K562 (cell line): ENCODE data around the gene SCN2B. TPM values are rescaled to one million over a fixed set of nuclear protein-coding genes. Genes with fewer than 3 reads are reported as not detected.

Source experiments
- ATAC-seq: fragments of 200-7000 bp; cut with Tn5 transposase; 3 replicates; pipeline ENCODE4 v1.9.1; 2020; ENCODE audit warnings: moderate library complexity
- BruUV-seq: library from RNA; stranded (reverse); fragments of 400-500 nt; replicated peaks from 2 replicates; lab custom pipeline; 2021; lab: Mats Ljungman, UMichigan
- CTCF ChIA-PET: fragments of 300-600 bp; formaldehyde crosslinking; extraction: SDS; loops from one replicate; lab custom pipeline; 2021; ENCODE audit warnings: low intra/inter-chr PET ratio; lab: Yijun Ruan, JAX
- POLR2A ChIA-PET: fragments of 300-600, 350-650 bp; sonication (Branson Sonifier 250); formaldehyde crosslinking; extraction: SDS; loops from one replicate; lab custom pipeline; 2021; ENCODE audit warnings: antibody characterized with exemption, inconsistent platforms; lab: Yijun Ruan, JAX
- DNase-seq, 4 experiments: peaks; one replicate each; pipeline versions ENCODE4 v3.0.0 to v3.0.0-alpha.2; 2011 to 2018; ENCODE audit warnings: low spot score in 3 of 4, mixed read lengths in 3 of 4; ENCODE audit errors: extremely low read depth in 1 of 4
- FAIRE-seq: peaks from 2 replicates; lab custom pipeline; 2011; peaks lifted over from hg19 to GRCh38; lab: Jason Lieb, UNC
- H2AFZ ChIP-seq: 2 replicates; pipeline ENCODE4 v1.6.0; 2011; ENCODE audit warnings: low read depth, low read length, control low read depth, inconsistent platforms
- H3K27ac ChIP-seq: fragments of 200-600 bp; 3 replicates; pipeline ENCODE4 v1.8.0; 2011; ENCODE audit warnings: low read depth, mild to moderate bottlenecking, control low read depth, inconsistent platforms, low read length, moderate library complexity, mixed read lengths; ENCODE audit errors: extremely low read depth
- H3K27me3 ChIP-seq, 2 experiments: fragments of 300-600 bp in 1 of 2; 2 replicates in 1 of 2; 3 replicates in 1 of 2; pipeline versions ENCODE4 v1.6.0 to v1.8.0; 2011; ENCODE audit warnings: inconsistent platforms in 2 of 2, low read length in 2 of 2, mild to moderate bottlenecking in 1 of 2, mixed read lengths in 1 of 2, moderate library complexity in 1 of 2; ENCODE audit not compliant: control insufficient read depth in 2 of 2, insufficient read depth in 2 of 2
- H3K36me3 ChIP-seq: fragments of 300-600 bp; 3 replicates; pipeline ENCODE4 v1.8.0; 2011; ENCODE audit warnings: mild to moderate bottlenecking, low read length, inconsistent platforms; ENCODE audit not compliant: control insufficient read depth, insufficient read depth
- H3K4me1 ChIP-seq, 2 experiments: fragments of 200-600 bp in 1 of 2; replicated peaks in 1 of 2; 2 replicates in 1 of 2; 3 replicates in 1 of 2; pipeline versions ENCODE4 v1.5.1 to v1.8.0; 2011; ENCODE audit warnings: inconsistent platforms in 2 of 2, low read length in 2 of 2, mild to moderate bottlenecking in 1 of 2, mixed read lengths in 1 of 2, moderate library complexity in 1 of 2; ENCODE audit not compliant: control insufficient read depth in 2 of 2, insufficient read depth in 2 of 2
- H3K4me2 ChIP-seq: 2 replicates; pipeline ENCODE4 v1.6.1; 2011; ENCODE audit warnings: low read length, control low read depth, inconsistent platforms, mixed read lengths; ENCODE audit not compliant: insufficient read depth
- H3K4me3 ChIP-seq: fragments of 200-600 bp; sonication (generic), shearing (Covaris generic); 2 replicates; pipeline ENCODE4 v1.5.1; 2016; ENCODE audit warnings: control low read depth, inconsistent platforms
- H3K79me2 ChIP-seq: fragments of 200-600 bp; 3 replicates; pipeline ENCODE4 v1.8.0; 2011; ENCODE audit warnings: low read length, inconsistent platforms; ENCODE audit not compliant: control insufficient read depth, insufficient read depth
- H3K9ac ChIP-seq, 2 experiments: 2 replicates each; pipeline versions ENCODE4 v1.6.0 to v1.6.1; 2011; ENCODE audit warnings: low read depth in 2 of 2, low read length in 2 of 2, control low read depth in 1 of 2, inconsistent platforms in 1 of 2, mild to moderate bottlenecking in 1 of 2, mixed read lengths in 1 of 2; ENCODE audit not compliant: insufficient read depth in 1 of 2
- H3K9me1 ChIP-seq: one replicate; pipeline ENCODE4 v1.6.0; 2011; ENCODE audit warnings: inconsistent platforms, mild to moderate bottlenecking, low read length, moderate library complexity; ENCODE audit not compliant: control insufficient read depth, insufficient read depth
- H3K9me3 ChIP-seq: replicated peaks from 2 replicates; pipeline ENCODE4 v1.5.1; 2011; ENCODE audit warnings: low read depth, low read length, inconsistent platforms; ENCODE audit not compliant: control insufficient read depth, insufficient read depth
- H4K20me1 ChIP-seq: replicated peaks from 2 replicates; pipeline ENCODE4 v1.6.1; 2011; ENCODE audit warnings: low read length, inconsistent platforms, mixed read lengths; ENCODE audit not compliant: control insufficient read depth, insufficient read depth
- CHCHD3 ChIP-seq: fragments of 250-450 bp; sonication (Bioruptor Pico); IDR thresholded peaks from 2 replicates; pipeline ENCODE4 v2.1.2; 2022; ENCODE audit warnings: mild to moderate bottlenecking
- DNMT1 ChIP-seq: fragments of 450-650 bp; IDR thresholded peaks from 2 replicates; pipeline ENCODE4 v1.6.1; 2016; ENCODE audit warnings: antibody characterized with exemption, mild to moderate bottlenecking
- ESRRB ChIP-seq: fragments of 250-450 bp; sonication (Bioruptor Pico); IDR thresholded peaks from 2 replicates; pipeline ENCODE4 v1.5.0; 2020; ENCODE audit warnings: mild to moderate bottlenecking, moderate library complexity, borderline replicate concordance
- FOXO4 ChIP-seq: fragments of 450-650 bp; formaldehyde crosslinking; IDR thresholded peaks from 2 replicates; pipeline ENCODE4 v1.4.0; 2020; ENCODE audit warnings: mild to moderate bottlenecking, moderate library complexity
- HCFC1 ChIP-seq: IDR thresholded peaks from 2 replicates; pipeline ENCODE4 v1.6.1; 2012; ENCODE audit warnings: low read depth, low read length, improper control_type of control experiment
- HDAC6 ChIP-seq: IDR thresholded peaks from 2 replicates; pipeline ENCODE4 v1.6.1; 2012; ENCODE audit warnings: low read depth, mild to moderate bottlenecking, control low read depth, inconsistent platforms, low read length, moderate library complexity
- HIVEP1 ChIP-seq: fragments of 250-450 bp; sonication (Bioruptor Pico); IDR thresholded peaks from 2 replicates; pipeline ENCODE4 v1.4.0; 2020; ENCODE audit warnings: mild to moderate bottlenecking
- NR4A1 ChIP-seq, 2 experiments: fragments of 250-450 bp in 1 of 2; fragments of 450-650 bp in 1 of 2; sonication (Bioruptor Pico) in 1 of 2; IDR thresholded peaks; 2 replicates each; pipeline versions ENCODE4 v1.4.0 to v1.6.1; 2016 to 2020; ENCODE audit warnings: mild to moderate bottlenecking in 2 of 2, missing compliant biosample characterization in 1 of 2, missing genetic modification characterization in 1 of 2, moderate library complexity in 1 of 2
- SAFB ChIP-seq: fragments of 200-400 bp; formaldehyde crosslinking; IDR thresholded peaks from 2 replicates; pipeline ENCODE4 v1.6.1; 2017; ENCODE audit warnings: low read depth, low read length, borderline replicate concordance
- SAFB2 ChIP-seq: fragments of 200-400 bp; formaldehyde crosslinking; IDR thresholded peaks from 2 replicates; pipeline ENCODE4 v1.6.1; 2018; ENCODE audit warnings: borderline replicate concordance, low read length, low read depth, moderate library complexity; ENCODE audit not compliant: severe bottlenecking
- TEAD1 ChIP-seq, 2 experiments: fragments of 450-650 bp in 1 of 2; sonication (generic) in 1 of 2; formaldehyde crosslinking; IDR thresholded peaks; 2 replicates each; pipeline versions ENCODE4 v1.4.0 to v1.8.0; 2020 to 2022; ENCODE audit warnings: mild to moderate bottlenecking in 2 of 2, missing genetic modification reagents in 1 of 2
- ZNF280B ChIP-seq: fragments of 250-450 bp; sonication (Bioruptor Pico); IDR thresholded peaks from 2 replicates; pipeline ENCODE4 v1.5.1; 2021; ENCODE audit warnings: mild to moderate bottlenecking
- ZNF717 ChIP-seq: fragments of 250-450 bp; sonication (Bioruptor Pico); IDR thresholded peaks from 2 replicates; pipeline ENCODE4 v1.5.0; 2021
- ZNF75A ChIP-seq: fragments of 450-650 bp; formaldehyde crosslinking; IDR thresholded peaks from 2 replicates; pipeline ENCODE4 v1.4.0; 2020; ENCODE audit warnings: mild to moderate bottlenecking
- WGBS: fragments of 100-300 bp; shearing (Covaris generic); methylation state at CpG from one replicate; pipeline ENCODE4 v1.1.6; 2016; ENCODE audit warnings: low coverage, mixed read lengths; ENCODE audit not compliant: insufficient coverage; ENCODE audit errors: missing lambda C conversion rate; 5-methylcytosine and 5-hydroxymethylcytosine counted together
- in situ Hi-C: fragments of 300-500 bp; cut with MboI; formaldehyde crosslinking; loops from 4 replicates; pipeline ENCODE4 v1.15.0; 2018; ENCODE audit warnings: inconsistent platforms, mixed read lengths
- intact Hi-C: fragments of 100-400 bp; cut with micrococcal nuclease; formaldehyde crosslinking; loops from 2 replicates; pipeline ENCODE4 v1.14.2; 2022
- polyA plus RNA-seq, 8 experiments: library from polyadenylated mRNA; depleted of rRNA in 4 of 8; stranded (reverse) in 5 of 8; unstranded in 3 of 8; fragments of >200 nt; fragmentation: Nextera tagmentation in 2 of 8; fragmentation: Illumina TruSeq in 1 of 8; extraction: Ambion mirVana in 2 of 8; extraction: Trizol in 1 of 8; gene quantifications; 2 replicates each; pipeline versions ENCODE4 v1.2.1 to v1.2.3, GENCODE V29; 2011 to 2014; ENCODE audit warnings: inconsistent platforms in 1 of 8, missing spikeins in 1 of 8
- total RNA-seq, 7 experiments: library from RNA; depleted of rRNA in 6 of 7; stranded (reverse); fragments of >200 nt in 6 of 7; fragmentation: Illumina TruSeq in 2 of 7; extraction: Trizol in 2 of 7; gene quantifications; 2 replicates each; pipeline versions ENCODE4 v1.2.1 to v1.2.3, GENCODE V29; 2011 to 2021; ENCODE audit warnings: low replicate concordance in 1 of 7

Gene SCN2B
- total and polyA plus RNA-seq, 9 of the 15 experiments (the other 6 are each of a cell fraction or from before 2014, with no cell fraction given), result not detected

GRCh38 chr11:118176778-118177134, 317 bp upstream of the SCN2B start:
- Histone ChIP-seq H3K9me3 (no peaks in the 10 kb centered on the region), H3K27ac (no peak overlapping the region), H3K9ac (no peak overlapping the region), H3K4me3 (no peak overlapping the region), H3K9me1 (no peaks in the 10 kb centered on the region), H4K20me1 (0 out of 2 replicates have a peak, but pooled peaks cover 6% of the 10 kb centered on the region)
- CTCF ChIA-PET, result no interaction called here
- intact Hi-C loops, result loop anchor here (10.0 kb wide), 1 partner anchor 232 kb away; no protein-coding TSS in a partner anchor
- 17% methylated on average over 4 of the region's 4 CpGs for WGBS
- POLR2A ChIA-PET, result no interaction called here
- DNase-seq, result no peak
- TF ChIP-seq CHCHD3 (CRISPR knock-in tag) (no peak), ZNF717 (CRISPR knock-in tag) (no peak), SAFB2 (no peak), HCFC1 (no peak), TEAD1 (CRISPR knock-in tag; IDR thresholded peaks at IDR 0.05) (no peak), FOXO4 (CRISPR knock-in tag) (no peak), NR4A1 (CRISPR knock-in tag; IDR thresholded peaks at IDR 0.05) (no peak), NR4A1 (tag; IDR thresholded peaks at IDR 0.05) (no peak), SAFB (no peak), ZNF75A (CRISPR knock-in tag) (no peak), ZNF280B (no peak), DNMT1 (no peak), HIVEP1 (no peak), ESRRB (no peak), HDAC6 (no peak)
- TF ChIP-seq, all 486 proteins: peak for 0
- Histone ChIP-seq H3K36me3 (no peaks in the 10 kb centered on the region), H3K4me1 (peaks cover 0 to 5% of the 10 kb centered on the region in 2 experiments; a peak in 1 of 5 replicates), H3K27me3 (peaks cover 30 to 54% of the 10 kb centered on the region in 2 experiments), H2AFZ (no peak overlapping the region), H3K4me2 (no peak overlapping the region), H3K79me2 (no peaks in the 10 kb centered on the region)
- ATAC-seq (no peak), FAIRE-seq (no peak)
- in situ Hi-C loops, result no loop called here
- no TSS peak for BruUV-seq
